Parathyroid adenoma (tissue), 2 donors: ENCODE results near the gene PDCD7.

Source experiments
- H2AFZ ChIP-seq: fragments of 300-600 bp; sonication (generic); one replicate; pipeline ENCODE4 v1.7.0; 2017; ENCODE audit warnings: antibody characterized with exemption, mild to moderate bottlenecking
- H3K27ac ChIP-seq: fragments of 300-600 bp; sonication (generic); one replicate; pipeline ENCODE4 v1.7.0; 2017
- H3K27me3 ChIP-seq: fragments of 300-600 bp; sonication (generic); one replicate; pipeline ENCODE4 v1.7.0; 2017; ENCODE audit warnings: low read length; ENCODE audit not compliant: control insufficient read depth, insufficient read depth
- H3K36me3 ChIP-seq: fragments of 300-600 bp; sonication (generic); one replicate; pipeline ENCODE4 v1.7.0; 2017; ENCODE audit warnings: low read length; ENCODE audit not compliant: control insufficient read depth, insufficient read depth
- H3K4me1 ChIP-seq: fragments of 300-600 bp; sonication (generic); one replicate; pipeline ENCODE4 v1.7.0; 2017; ENCODE audit warnings: control low read depth
- H3K4me2 ChIP-seq: fragments of 300-600 bp; sonication (generic); one replicate; pipeline ENCODE4 v1.7.0; 2017; ENCODE audit warnings: low read length
- H3K4me3 ChIP-seq: fragments of 300-600 bp; sonication (generic); one replicate; pipeline ENCODE4 v1.7.0; 2017; ENCODE audit warnings: low read depth, low read length
- H3K79me2 ChIP-seq: fragments of 300-600 bp; sonication (generic); one replicate; pipeline ENCODE4 v1.7.0; 2017; ENCODE audit warnings: control low read depth
- H3K9ac ChIP-seq: fragments of 300-600 bp; sonication (generic); one replicate; pipeline ENCODE4 v1.7.0; 2017; ENCODE audit warnings: mild to moderate bottlenecking
- H3K9me3 ChIP-seq: fragments of 300-600 bp; sonication (generic); one replicate; pipeline ENCODE4 v1.7.0; 2017; ENCODE audit warnings: low read length; ENCODE audit not compliant: control insufficient read depth
- CTCF ChIP-seq: fragments of 300-600 bp; sonication (generic); IDR thresholded peaks from one replicate; pipeline ENCODE4 v1.7.0; 2017; ENCODE audit warnings: antibody characterized with exemption, mild to moderate bottlenecking
- donor health status: primary hyperparathyroidism.

Gene PDCD7

GRCh38 chr15:65132878-65133547, 595 bp downstream of the PDCD7 start:
- peaks cover 18% of the 10 kb centered on the region for H3K79me2 ChIP-seq
- no peak overlapping the region for H2AFZ ChIP-seq
- H3K4me3 ChIP-seq, result peak overlapping the region; percentile 78
- no peaks in the 10 kb centered on the region for H3K9me3 ChIP-seq
- no peaks in the 10 kb centered on the region for H3K27me3 ChIP-seq
- TF ChIP-seq CTCF, result no peak
- no peak overlapping the region for H3K9ac ChIP-seq
- H3K36me3 ChIP-seq, result no peaks in the 10 kb centered on the region
- H3K27ac ChIP-seq, result peak overlapping the region; percentile 69
- peaks cover 4% of the 10 kb centered on the region for H3K4me1 ChIP-seq
- peak overlapping the region; percentile 82 for H3K4me2 ChIP-seq

GRCh38 chr15:65130941-65131340, 2.7 kb downstream of the PDCD7 start:
- no peaks in the 10 kb centered on the region for H3K27me3 ChIP-seq
- peaks cover 30% of the 10 kb centered on the region for H3K79me2 ChIP-seq
- H3K36me3 ChIP-seq, result no peaks in the 10 kb centered on the region
- no peaks in the 10 kb centered on the region for H3K9me3 ChIP-seq
- H2AFZ ChIP-seq, result no peak overlapping the region
- peaks cover 4% of the 10 kb centered on the region for H3K4me1 ChIP-seq
- H3K4me2 ChIP-seq, result no peak overlapping the region
- no peak overlapping the region for H3K9ac ChIP-seq
- H3K4me3 ChIP-seq, result no peak overlapping the region
- no peak overlapping the region for H3K27ac ChIP-seq
- TF ChIP-seq CTCF, result no peak

- H3K79me2 ChIP-seq, result peaks cover 2% of the 10 kb centered on the region
- no peak overlapping the region for H3K9ac ChIP-seq
- H3K9me3 ChIP-seq, result no peaks in the 10 kb centered on the region
- no peak overlapping the region for H3K27ac ChIP-seq
- no peak overlapping the region for H3K4me2 ChIP-seq
- no peak for TF ChIP-seq CTCF
- H3K4me1 ChIP-seq, result no peaks in the 10 kb centered on the region
- H3K4me3 ChIP-seq, result no peak overlapping the region
- no peak overlapping the region for H2AFZ ChIP-seq
- no peaks in the 10 kb centered on the region for H3K27me3 ChIP-seq
- H3K36me3 ChIP-seq, result no peaks in the 10 kb centered on the region
Observed at GRCh38 chr15:65115542-65115941, 18.1 kb downstream of the PDCD7 start.

GRCh38 chr15:65115086-65115485, 18.5 kb downstream of the PDCD7 start, which contains the start of gene UBAP1L:
UBAP1L (minus strand) TSS chr15:65115200; CDS start chr15:65106215, 8,985 bp downstream.
- Histone ChIP-seq H3K9ac (no peak within 1 kb of the TSS), H3K9me3 (no peaks in the 10 kb centered on the region), H3K79me2 (peaks cover 2% of the 10 kb centered on the region), H2AFZ (no peak within 1 kb of the TSS), H3K36me3 (no peaks in the 10 kb centered on the region), H3K27ac (no peak within 1 kb of the TSS), H3K4me3 (no peak within 1 kb of the TSS), H3K4me2 (no peak within 1 kb of the TSS), H3K27me3 (no peaks in the 10 kb centered on the region), H3K4me1 (no peaks in the 10 kb centered on the region)
- TF ChIP-seq CTCF, result no peak
